Activated T-cell treated with anti-CD3 and anti-CD28 coated beads, Interleukin-2, amount 50 U/mL, for 24 hours (primary cell): ENCODE results near the gene INPP5E.
"Not testable (repeated sequence)": the region's sequence is repeated elsewhere in the genome, so short reads cannot be mapped to it uniquely, and the experiment has no call there.

ENCODE experiments used
- DNase-seq: peaks from one replicate; pipeline ENCODE4 v3.0.0-alpha.2; 2020
- H3K27ac Mint-ChIP-seq: 2 replicates; pipeline ENCODE4 v1.8.0; 2020; ENCODE audit warnings: mild to moderate bottlenecking, mixed read lengths
- H3K27me3 Mint-ChIP-seq: 2 replicates; pipeline ENCODE4 v1.8.0; 2020; ENCODE audit warnings: mixed read lengths
- H3K36me3 Mint-ChIP-seq: 2 replicates; pipeline ENCODE4 v1.8.0; 2020; ENCODE audit warnings: low read depth, mixed read lengths
- H3K4me1 Mint-ChIP-seq: 2 replicates; pipeline ENCODE4 v1.8.0; 2020; ENCODE audit warnings: low read depth, mixed read lengths
- H3K4me3 Mint-ChIP-seq: 2 replicates; pipeline ENCODE4 v1.8.0; 2020; ENCODE audit warnings: mild to moderate bottlenecking, moderate library complexity, mixed read lengths
- H3K9me3 Mint-ChIP-seq: 2 replicates; pipeline ENCODE4 v1.8.0; 2020; ENCODE audit warnings: mixed read lengths

Gene INPP5E

GRCh38 chr9:136431782-136432350 lies 7.8 kb downstream of the INPP5E start:
- Mint-ChIP-seq H3K27me3 (no peaks in the 10 kb centered on the region), H3K4me1 (peaks cover 11% of the 10 kb centered on the region), H3K36me3 (peaks cover 61% of the 10 kb centered on the region), H3K4me3 (no peak overlapping the region), H3K27ac (no peak overlapping the region), H3K9me3 (no peaks in the 10 kb centered on the region)
- no peak for DNase-seq

- H3K27me3 Mint-ChIP-seq = no peaks in the 10 kb centered on the region
- no peak overlapping the region for H3K4me3 Mint-ChIP-seq
- no peak overlapping the region for H3K27ac Mint-ChIP-seq
- no peaks in the 10 kb centered on the region for H3K9me3 Mint-ChIP-seq
- H3K36me3 Mint-ChIP-seq = peaks cover 60% of the 10 kb centered on the region
- no peaks in the 10 kb centered on the region for H3K4me1 Mint-ChIP-seq
- DNase-seq = no peak
These were observed 8.9 kb downstream of the INPP5E start for GRCh38 chr9:136430588-136431234.

GRCh38 chr9:136429683-136430491 lies 9.8 kb downstream of the INPP5E start:
- no peak for DNase-seq
- Mint-ChIP-seq H3K27ac (peak overlapping the region; percentile 15), H3K9me3 (no peaks in the 10 kb centered on the region), H3K4me3 (no peak overlapping the region), H3K27me3 (no peaks in the 10 kb centered on the region), H3K36me3 (peaks cover 64% of the 10 kb centered on the region), H3K4me1 (peaks cover 7% of the 10 kb centered on the region)

- Mint-ChIP-seq H3K27ac (peak overlapping the region; percentile 15), H3K27me3 (no peaks in the 10 kb centered on the region), H3K4me1 (peaks cover 10% of the 10 kb centered on the region), H3K36me3 (peaks cover 70% of the 10 kb centered on the region), H3K4me3 (no peak overlapping the region), H3K9me3 (no peaks in the 10 kb centered on the region)
- DNase-seq = no peak
These were observed 10.5 kb downstream of the INPP5E start for GRCh38 chr9:136429075-136429628.

GRCh38 chr9:136426787-136427186 lies 12.9 kb downstream of the INPP5E start:
- Mint-ChIP-seq H3K9me3 (no peaks in the 10 kb centered on the region), H3K36me3 (peaks cover 86% of the 10 kb centered on the region), H3K4me1 (peaks cover 10% of the 10 kb centered on the region), H3K4me3 (no peak overlapping the region), H3K27ac (peak overlapping the region; percentile 1), H3K27me3 (no peaks in the 10 kb centered on the region)
- no peak for DNase-seq

- H3K36me3 Mint-ChIP-seq = peaks cover 95% of the 10 kb centered on the region
- not testable (repeated sequence) for H3K4me3 Mint-ChIP-seq, DNase-seq, H3K4me1 Mint-ChIP-seq, H3K9me3 Mint-ChIP-seq, H3K27me3 Mint-ChIP-seq
- H3K27ac Mint-ChIP-seq = peak overlapping the region; percentile 79
These were observed 14.3 kb downstream of the INPP5E start for GRCh38 chr9:136425367-136425766.

GRCh38 chr9:136424750-136425362 lies 14.8 kb downstream of the INPP5E start:
- Mint-ChIP-seq H3K27me3 (no peaks in the 10 kb centered on the region), H3K4me1 (peaks cover 10% of the 10 kb centered on the region), H3K9me3 (no peaks in the 10 kb centered on the region), H3K36me3 (peaks cover 93% of the 10 kb centered on the region), H3K4me3 (no peak overlapping the region), H3K27ac (peak overlapping the region; percentile 79)
- DNase-seq = no peak

GRCh38 chr9:136423432-136424146 lies 16.1 kb downstream of the INPP5E start:
- Mint-ChIP-seq H3K9me3 (no peaks in the 10 kb centered on the region), H3K27ac (no peak overlapping the region), H3K27me3 (no peaks in the 10 kb centered on the region), H3K36me3 (peaks cover 93% of the 10 kb centered on the region), H3K4me3 (no peak overlapping the region), H3K4me1 (peaks cover 10% of the 10 kb centered on the region)
- no peak for DNase-seq

GRCh38 chr9:136422876-136423275 lies 16.8 kb downstream of the INPP5E start:
- Mint-ChIP-seq H3K4me3 (no peak overlapping the region), H3K9me3 (no peaks in the 10 kb centered on the region), H3K36me3 (peaks cover 95% of the 10 kb centered on the region), H3K27ac (peak overlapping the region; percentile 37), H3K27me3 (no peaks in the 10 kb centered on the region), H3K4me1 (peaks cover 10% of the 10 kb centered on the region)
- no peak for DNase-seq

GRCh38 chr9:136421791-136422190 lies 17.9 kb downstream of the INPP5E start:
- DNase-seq = no peak
- Mint-ChIP-seq H3K27ac (peak overlapping the region; percentile 8), H3K4me1 (peaks cover 10% of the 10 kb centered on the region), H3K9me3 (no peaks in the 10 kb centered on the region), H3K4me3 (no peak overlapping the region), H3K36me3 (peaks cover 97% of the 10 kb centered on the region), H3K27me3 (no peaks in the 10 kb centered on the region)

GRCh38 chr9:136419092-136419420 lies 20.6 kb downstream of the INPP5E start:
- H3K27ac Mint-ChIP-seq = no peak overlapping the region
- H3K27me3 Mint-ChIP-seq = no peaks in the 10 kb centered on the region
- H3K9me3 Mint-ChIP-seq = no peaks in the 10 kb centered on the region
- H3K4me3 Mint-ChIP-seq = no peak overlapping the region
- peaks cover 98% of the 10 kb centered on the region for H3K36me3 Mint-ChIP-seq
- no peak for DNase-seq
- no peaks in the 10 kb centered on the region for H3K4me1 Mint-ChIP-seq

- Mint-ChIP-seq H3K9me3 (no peaks in the 10 kb centered on the region), H3K4me1 (no peaks in the 10 kb centered on the region), H3K27ac (peak overlapping the region; percentile 55), H3K27me3 (no peaks in the 10 kb centered on the region), H3K4me3 (no peak overlapping the region), H3K36me3 (peaks cover 98% of the 10 kb centered on the region)
- DNase-seq = no peak
These were observed 21.2 kb downstream of the INPP5E start for GRCh38 chr9:136418182-136419091.

- no peaks in the 10 kb centered on the region for H3K9me3 Mint-ChIP-seq
- H3K27ac Mint-ChIP-seq = no peak overlapping the region
- H3K27me3 Mint-ChIP-seq = no peaks in the 10 kb centered on the region
- peaks cover 97% of the 10 kb centered on the region for H3K36me3 Mint-ChIP-seq
- H3K4me3 Mint-ChIP-seq = no peak overlapping the region
- DNase-seq = no peak
- H3K4me1 Mint-ChIP-seq = peaks cover 12% of the 10 kb centered on the region
These were observed 22.7 kb downstream of the INPP5E start for GRCh38 chr9:136416914-136417313.
